ENCODE results near the gene MAGEB5.
"Not testable (repeated sequence)": the region's sequence is repeated elsewhere in the genome, so short reads cannot be mapped to it uniquely, and the experiment has no call there.

MAGEB5 gene

GRCh38 chrX:26215869-26216268 is at the start of gene MAGEB5:
TSS of gene MAGEB5 (plus strand) at chrX:26216169. CDS start at chrX:26217302, 1,133 bp downstream.
- H3K4me1 Mint-ChIP-seq = no peaks in the 10 kb centered on the region
- peaks cover 5% of the 10 kb centered on the region for H3K9me3 Mint-ChIP-seq
- DNase-seq (ENCODE audit: low spot score in 2 of 2) (no peak), ATAC-seq (replicated peaks; ENCODE audit: extremely low read depth, poor library complexity, severe bottlenecking) (no peak)
- no peak within 1 kb of the TSS for H3K4me3 Mint-ChIP-seq
- H3K36me3 Mint-ChIP-seq (ENCODE audit: insufficient read depth) = no peaks in the 10 kb centered on the region
- no peak within 1 kb of the TSS for H3K27ac Mint-ChIP-seq (ENCODE audit: low read depth)
- no peaks in the 10 kb centered on the region for H3K27me3 Mint-ChIP-seq

GRCh38 chrX:26192204-26192603 is 23.8 kb upstream of the MAGEB5 start, which contains the start of gene MAGEB6:
TSS of gene MAGEB6 (plus strand) at chrX:26192440. CDS start at chrX:26193847, 1,407 bp downstream.
- ATAC-seq (replicated peaks; ENCODE audit: extremely low read depth, poor library complexity, severe bottlenecking) = no peak
- H3K36me3 Mint-ChIP-seq (ENCODE audit: insufficient read depth) = no peaks in the 10 kb centered on the region
- no peak for DNase-seq (ENCODE audit: low spot score in 2 of 2)
- H3K9me3 Mint-ChIP-seq = no peaks in the 10 kb centered on the region
- no peak within 1 kb of the TSS for H3K4me3 Mint-ChIP-seq
- H3K27me3 Mint-ChIP-seq = no peaks in the 10 kb centered on the region
- no peaks in the 10 kb centered on the region for H3K4me1 Mint-ChIP-seq
- H3K27ac Mint-ChIP-seq (ENCODE audit: low read depth) = no peak within 1 kb of the TSS

GRCh38 chrX:26203561-26203960 is 12.4 kb upstream of the MAGEB5 start:
- no peak for ATAC-seq (replicated peaks; ENCODE audit: extremely low read depth, poor library complexity, severe bottlenecking)
- Mint-ChIP-seq H3K27me3 (no peaks in the 10 kb centered on the region), H3K4me3 (no peak overlapping the region)

GRCh38 chrX:26204717-26205116 is 11.3 kb upstream of the MAGEB5 start:
- not testable (repeated sequence) for H3K27ac Mint-ChIP-seq (ENCODE audit: low read depth); H3K27me3 Mint-ChIP-seq; ATAC-seq (replicated peaks; ENCODE audit: extremely low read depth, poor library complexity, severe bottlenecking); H3K4me1 Mint-ChIP-seq; DNase-seq (ENCODE audit: low spot score in 2 of 2); H3K4me3 Mint-ChIP-seq; H3K36me3 Mint-ChIP-seq (ENCODE audit: insufficient read depth); H3K9me3 Mint-ChIP-seq

More at GRCh38 chrX:26203561-26203960, 12.4 kb upstream of the MAGEB5 start:
- Mint-ChIP-seq H3K9me3 (peaks cover 5% of the 10 kb centered on the region), H3K27ac (ENCODE audit: low read depth) (no peak overlapping the region), H3K4me1 (no peaks in the 10 kb centered on the region), H3K36me3 (ENCODE audit: insufficient read depth) (no peaks in the 10 kb centered on the region)
- DNase-seq (ENCODE audit: low spot score in 2 of 2) = no peak

GRCh38 chrX:26208012-26208411 is 8.0 kb upstream of the MAGEB5 start:
- Mint-ChIP-seq H3K4me3 (no peak overlapping the region), H3K9me3 (peaks cover 5% of the 10 kb centered on the region), H3K36me3 (ENCODE audit: insufficient read depth) (no peaks in the 10 kb centered on the region), H3K27ac (ENCODE audit: low read depth) (no peak overlapping the region), H3K4me1 (no peaks in the 10 kb centered on the region), H3K27me3 (no peaks in the 10 kb centered on the region)
- ATAC-seq (replicated peaks; ENCODE audit: extremely low read depth, poor library complexity, severe bottlenecking) (no peak), DNase-seq (ENCODE audit: low spot score in 2 of 2) (no peak)

GRCh38 chrX:26219351-26219750 is 3.4 kb downstream of the MAGEB5 start:
- H3K9me3 Mint-ChIP-seq = peaks cover 5% of the 10 kb centered on the region
- no peak overlapping the region for H3K4me3 Mint-ChIP-seq
- no peak for ATAC-seq (replicated peaks; ENCODE audit: extremely low read depth, poor library complexity, severe bottlenecking)
- H3K4me1 Mint-ChIP-seq = no peaks in the 10 kb centered on the region
- H3K27ac Mint-ChIP-seq (ENCODE audit: low read depth) = no peak overlapping the region
- DNase-seq (ENCODE audit: low spot score in 2 of 2) = no peak
- H3K27me3 Mint-ChIP-seq = no peaks in the 10 kb centered on the region
- no peaks in the 10 kb centered on the region for H3K36me3 Mint-ChIP-seq (ENCODE audit: insufficient read depth)

GRCh38 chrX:26234177-26234576 is 18.2 kb downstream of the MAGEB5 start:
- Mint-ChIP-seq H3K36me3 (ENCODE audit: insufficient read depth) (no peaks in the 10 kb centered on the region), H3K9me3 (peaks cover 35% of the 10 kb centered on the region), H3K27me3 (no peaks in the 10 kb centered on the region), H3K4me3 (no peak overlapping the region), H3K27ac (ENCODE audit: low read depth) (no peak overlapping the region), H3K4me1 (no peaks in the 10 kb centered on the region)
- ATAC-seq (replicated peaks; ENCODE audit: extremely low read depth, poor library complexity, severe bottlenecking) (no peak), DNase-seq (ENCODE audit: low spot score in 2 of 2) (no peak)

GRCh38 chrX:26253526-26253925 is 37.6 kb downstream of the MAGEB5 start:
- Mint-ChIP-seq H3K9me3 (peaks cover 6% of the 10 kb centered on the region), H3K4me3 (no peak overlapping the region), H3K36me3 (ENCODE audit: insufficient read depth) (no peaks in the 10 kb centered on the region), H3K4me1 (no peaks in the 10 kb centered on the region), H3K27me3 (no peaks in the 10 kb centered on the region), H3K27ac (ENCODE audit: low read depth) (no peak overlapping the region)
- ATAC-seq (replicated peaks; ENCODE audit: extremely low read depth, poor library complexity, severe bottlenecking) (no peak), DNase-seq (ENCODE audit: low spot score in 2 of 2) (no peak)

GRCh38 chrX:26254436-26254835 is 38.5 kb downstream of the MAGEB5 start:
- ATAC-seq (replicated peaks; ENCODE audit: extremely low read depth, poor library complexity, severe bottlenecking) = no peak
- Mint-ChIP-seq H3K4me3 (no peak overlapping the region), H3K36me3 (ENCODE audit: insufficient read depth) (no peaks in the 10 kb centered on the region), H3K27me3 (no peaks in the 10 kb centered on the region), H3K4me1 (no peaks in the 10 kb centered on the region), H3K9me3 (peaks cover 6% of the 10 kb centered on the region), H3K27ac (ENCODE audit: low read depth) (no peak overlapping the region)
- no peak for DNase-seq (ENCODE audit: low spot score in 2 of 2)

GRCh38 chrX:26262121-26262523 is 46.2 kb downstream of the MAGEB5 start:
- DNase-seq (ENCODE audit: low spot score in 2 of 2) (no peak), ATAC-seq (replicated peaks; ENCODE audit: extremely low read depth, poor library complexity, severe bottlenecking) (no peak)
- no peaks in the 10 kb centered on the region for H3K4me1 Mint-ChIP-seq

More at GRCh38 chrX:26262121-26262523, 46.2 kb downstream of the MAGEB5 start:
- Mint-ChIP-seq H3K27ac (ENCODE audit: low read depth) (no peak overlapping the region), H3K4me3 (no peak overlapping the region), H3K36me3 (ENCODE audit: insufficient read depth) (no peaks in the 10 kb centered on the region), H3K27me3 (no peaks in the 10 kb centered on the region), H3K9me3 (peaks cover 3% of the 10 kb centered on the region)
